H1 (cell line): ENCODE data around the gene PSPN. TPM values are rescaled to one million over a fixed set of nuclear protein-coding genes. Genes with fewer than 3 reads are reported as not detected.

Experiments
- CTCF ChIA-PET: fragments of 300-600 bp; sonication (Branson Sonifier 250); formaldehyde crosslinking; loops from one replicate; lab custom pipeline; 2021; ENCODE audit not compliant: partially characterized antibody; lab: Charles Lee
- POLR2A ChIA-PET: fragments of 300-600 bp; sonication (Branson Sonifier 250); formaldehyde crosslinking; loops from one replicate; lab custom pipeline; 2021; ENCODE audit warnings: inconsistent platforms; ENCODE audit not compliant: partially characterized antibody; lab: Charles Lee
- DNase-seq, 2 experiments: peaks; one replicate each; pipeline versions ENCODE4 v3.0.0 to v3.0.0-alpha.2; 2010 to 2022; ENCODE audit warnings: low spot score in 2 of 2, low read depth in 1 of 2, mixed read lengths in 1 of 2
- FAIRE-seq: peaks from 2 replicates; lab custom pipeline; 2011; peaks lifted over from hg19 to GRCh38; lab: Jason Lieb, UNC
- H2AFZ ChIP-seq: 2 replicates; pipeline ENCODE4 v1.8.1; 2012; ENCODE audit warnings: low read length, inconsistent platforms
- H2AK5ac ChIP-seq: 2 replicates; pipeline ENCODE4 v1.6.1; 2013; ENCODE audit warnings: low read depth, low read length
- H2BK120ac ChIP-seq: replicated peaks from 2 replicates; pipeline ENCODE3; 2013; ENCODE audit warnings: low read depth, low read length, inconsistent platforms
- H2BK12ac ChIP-seq: 2 replicates; pipeline ENCODE4 v1.6.1; 2013; ENCODE audit warnings: low read depth, low read length
- H2BK15ac ChIP-seq: 2 replicates; pipeline ENCODE4 v1.6.1; 2013; ENCODE audit warnings: low read length
- H2BK20ac ChIP-seq: 2 replicates; pipeline ENCODE4 v1.6.1; 2013; ENCODE audit warnings: low read length
- H2BK5ac ChIP-seq: 2 replicates; pipeline ENCODE4 v1.6.1; 2013; ENCODE audit warnings: low read depth, low read length
- H3K14ac ChIP-seq: 2 replicates; pipeline ENCODE4 v1.6.1; 2013; ENCODE audit warnings: inconsistent platforms; ENCODE audit not compliant: insufficient read length
- H3K18ac ChIP-seq: 2 replicates; pipeline ENCODE4 v1.6.1; 2013; ENCODE audit warnings: low read length; ENCODE audit errors: extremely low read depth
- H3K23ac ChIP-seq: 2 replicates; pipeline ENCODE4 v1.6.1; 2013; ENCODE audit warnings: inconsistent platforms; ENCODE audit not compliant: insufficient read length
- H3K23me2 ChIP-seq: 2 replicates; pipeline ENCODE4 v1.6.1; 2013; ENCODE audit warnings: low read depth, low read length
- H3K27ac ChIP-seq: 2 replicates; pipeline ENCODE4 v1.6.1; 2011; ENCODE audit warnings: low read depth, low read length, inconsistent platforms
- H3K27me3 ChIP-seq, 4 experiments: replicated peaks in 1 of 4; 1 replicate in 1 of 4; 2 replicates in 3 of 4; pipeline versions ENCODE4 v1.6.1 to v1.8.1; 2011 to 2013; ENCODE audit warnings: low read length in 3 of 4, mild to moderate bottlenecking in 3 of 4, inconsistent platforms in 2 of 4, mixed read lengths in 2 of 4, moderate library complexity in 1 of 4; ENCODE audit not compliant: control insufficient read depth in 3 of 4, insufficient read depth in 3 of 4; ENCODE audit errors: extremely low read depth in 1 of 4
- H3K36me3 ChIP-seq, 4 experiments: 2 replicates each; pipeline versions ENCODE4 v1.6.1 to v1.8.1; 2011 to 2013; ENCODE audit warnings: mild to moderate bottlenecking in 4 of 4, low read length in 3 of 4, moderate library complexity in 2 of 4, control low read depth in 1 of 4, inconsistent platforms in 1 of 4; ENCODE audit not compliant: insufficient read depth in 4 of 4, control insufficient read depth in 2 of 4
- H3K4ac ChIP-seq: replicated peaks from 2 replicates; pipeline ENCODE3; 2013; ENCODE audit warnings: low read length, low read depth, mixed read lengths, inconsistent platforms; ENCODE audit not compliant: insufficient read length
- H3K4me1 ChIP-seq, 4 experiments: replicated peaks in 1 of 4; 1 replicate in 1 of 4; 2 replicates in 3 of 4; pipeline versions ENCODE4 v1.6.1 to v1.8.1; 2011 to 2013; ENCODE audit warnings: low read length in 3 of 4, inconsistent platforms in 2 of 4, mixed read lengths in 1 of 4; ENCODE audit not compliant: insufficient read depth in 4 of 4, control insufficient read depth in 3 of 4
- H3K4me2 ChIP-seq, 2 experiments: 2 replicates each; pipeline versions ENCODE4 v1.6.1 to v1.8.1; 2011 to 2013; ENCODE audit warnings: low read depth in 2 of 2, low read length in 2 of 2, control low read depth in 1 of 2, inconsistent platforms in 1 of 2, mild to moderate bottlenecking in 1 of 2; ENCODE audit not compliant: insufficient read depth in 1 of 2
- H3K4me3 ChIP-seq, 4 experiments: fragments of 200-600, 300-600 bp in 1 of 4; sonication (generic), shearing (Covaris generic), sonication (Bioruptor Twin) in 1 of 4; 2 replicates each; pipeline versions ENCODE4 v1.5.1 to v1.8.1; 2011 to 2016; ENCODE audit warnings: low read length in 4 of 4, low read depth in 3 of 4, control low read depth in 2 of 4, inconsistent platforms in 2 of 4, mild to moderate bottlenecking in 2 of 4, mixed read lengths in 1 of 4, moderate library complexity in 1 of 4; ENCODE audit not compliant: insufficient read depth in 2 of 4; ENCODE audit errors: extremely low read depth in 1 of 4
- H3K56ac ChIP-seq: replicated peaks from 2 replicates; pipeline ENCODE3; 2013; ENCODE audit warnings: low read depth, mild to moderate bottlenecking, mixed read lengths, low read length, inconsistent platforms; ENCODE audit not compliant: insufficient read length
- H3K79me1 ChIP-seq: 2 replicates; pipeline ENCODE4 v1.6.1; 2013; ENCODE audit warnings: low read depth, low read length, control low read depth
- H3K79me2 ChIP-seq, 2 experiments: 2 replicates each; pipeline versions ENCODE4 v1.6.1 to v1.8.1; 2012 to 2013; ENCODE audit warnings: low read length in 2 of 2, mild to moderate bottlenecking in 2 of 2, inconsistent platforms in 1 of 2; ENCODE audit not compliant: insufficient read depth in 2 of 2, control insufficient read depth in 1 of 2
- H3K9ac ChIP-seq, 4 experiments: replicated peaks in 1 of 4; 1 replicate in 1 of 4; 2 replicates in 3 of 4; pipeline versions ENCODE4 v1.6.1 to v1.8.1; 2011 to 2013; ENCODE audit warnings: low read depth in 3 of 4, low read length in 3 of 4, control low read depth in 2 of 4, mild to moderate bottlenecking in 2 of 4, moderate library complexity in 2 of 4, inconsistent platforms in 1 of 4; ENCODE audit errors: extremely low read depth in 1 of 4
- H3K9me3 ChIP-seq, 2 experiments: 2 replicates each; pipeline versions ENCODE4 v1.6.1 to v1.8.1; 2012 to 2013; ENCODE audit warnings: mild to moderate bottlenecking in 2 of 2, moderate library complexity in 2 of 2, control low read depth in 1 of 2, inconsistent platforms in 1 of 2, low read depth in 1 of 2, low read length in 1 of 2, mixed read lengths in 1 of 2; ENCODE audit not compliant: insufficient read depth in 2 of 2
- H4K20me1 ChIP-seq, 2 experiments: replicated peaks in 1 of 2; 2 replicates each; pipeline versions ENCODE3 to v1.8.1; 2011 to 2013; ENCODE audit warnings: inconsistent platforms in 2 of 2, low read length in 2 of 2, mild to moderate bottlenecking in 1 of 2; ENCODE audit not compliant: insufficient read depth in 2 of 2, control insufficient read depth in 1 of 2
- H4K5ac ChIP-seq: 2 replicates; pipeline ENCODE4 v1.6.1; 2013; ENCODE audit warnings: low read length, low read depth, mixed read lengths, inconsistent platforms; ENCODE audit not compliant: insufficient read length
- H4K8ac ChIP-seq: 2 replicates; pipeline ENCODE4 v1.8.0; 2013; ENCODE audit warnings: mild to moderate bottlenecking, moderate library complexity, low read length, inconsistent platforms; ENCODE audit not compliant: insufficient read depth; ENCODE audit errors: extremely low read depth
- H4K91ac ChIP-seq: replicated peaks from 2 replicates; pipeline ENCODE3; 2013; ENCODE audit warnings: low read length, mixed read lengths, inconsistent platforms; ENCODE audit not compliant: insufficient read length
- KDM1A ChIP-seq: fragments of 200-600, 300-600 bp; sonication (generic); IDR thresholded peaks from 2 replicates; pipeline ENCODE4 v1.7.1; 2016; ENCODE audit warnings: mild to moderate bottlenecking, low read length, borderline replicate concordance
- SP2 ChIP-seq: IDR thresholded peaks from 2 replicates; pipeline ENCODE4 v1.6.1; 2012; ENCODE audit warnings: mild to moderate bottlenecking, low read length, inconsistent platforms
- WGBS, 2 experiments: shearing (Covaris generic) in 1 of 2; methylation state at CpG; one replicate each; pipeline versions ENCODE4 v1.1.6 to v1.1.7; 2013 to 2015; ENCODE audit warnings: low lambda C conversion rate in 2 of 2, mixed read lengths in 2 of 2, inconsistent platforms in 1 of 2, low coverage in 1 of 2, missing lambda C conversion rate in 1 of 2; ENCODE audit not compliant: insufficient replicate concordance in 2 of 2, insufficient coverage in 1 of 2, insufficient read length in 1 of 2; ENCODE audit errors: extremely low coverage in 1 of 2, missing lambda C conversion rate in 1 of 2; 5-methylcytosine and 5-hydroxymethylcytosine counted together
- polyA plus RNA-seq, 7 experiments: library from polyadenylated mRNA; depleted of rRNA in 3 of 7; stranded (reverse) in 5 of 7; unstranded in 2 of 7; fragments of >200 nt in 5 of 7; fragments of 200-250 nt in 2 of 7; gene quantifications; 1 replicate in 5 of 7; 2 replicates in 1 of 7; 4 replicates in 1 of 7; pipeline versions ENCODE4 v1.2.1 to v1.2.3, GENCODE V29; 2011 to 2013; ENCODE audit warnings: missing spikeins in 2 of 7, mixed read lengths in 2 of 7
- total RNA-seq: library from RNA; stranded (reverse); fragmentation: NEBNext Ultra II Directional; extraction: Animal tissue kit (Norgen Biotek cat#: 25700); gene quantifications from 2 replicates; pipeline ENCODE4 v1.2.1, GENCODE V29; 2021

PSPN gene
- total and polyA plus RNA-seq, 2 of the 8 experiments (the other 6 are each of a cell fraction or from before 2014, with no cell fraction given): 1.0 to 2.1 TPM

- Histone ChIP-seq H3K18ac (no peak overlapping the region), H2BK5ac (no peak overlapping the region), H3K14ac (no peak overlapping the region), H4K5ac (no peak overlapping the region), H4K8ac (no peak overlapping the region), H3K36me3 (peaks cover 10 to 38% (median 26%) of the 10 kb centered on the region in 4 experiments), H3K9me3 (no peaks in the 10 kb centered on the region), H3K4me2 (0 out of 4 replicates have a peak overlapping the region, but pooled peaks of 1 of the 2 experiments have one; percentile 15), H4K20me1 (peaks cover 3 to 18% of the 10 kb centered on the region in 2 experiments), H4K91ac (no peak overlapping the region), H2AK5ac (no peak overlapping the region), H3K4me3 (no peak overlapping the region), H3K79me2 (no peaks in the 10 kb centered on the region), H3K4me1 (peaks cover 0 to 12% (median 6%) of the 10 kb centered on the region in 4 experiments; a peak in 6 of 7 replicates), H2BK12ac (no peak overlapping the region; the same call in 1 of the 2 replicates), H3K23me2 (no peaks in the 10 kb centered on the region), H2BK15ac (no peak overlapping the region), H3K27me3 (no peaks in the 10 kb centered on the region), H3K23ac (no peak overlapping the region), H2BK20ac (no peak overlapping the region), H3K4ac (no peak overlapping the region), H3K9ac (no peak overlapping the region), H2AFZ (no peak overlapping the region), H2BK120ac (no peak overlapping the region), H3K27ac (peak overlapping the region; percentile 13; the same call in 1 of the 2 replicates), H3K79me1 (no peaks in the 10 kb centered on the region), H3K56ac (no peak overlapping the region)
- WGBS, 2 experiments: 79% methylated on average over 12 of the region's 12 CpGs; no CpG with 5 or more reads in 1 of the 2 experiments
- no peak for TF ChIP-seq SP2
- TF ChIP-seq KDM1A: 0 out of 2 replicates have a peak, but pooled peaks have one; percentile 15
- no peak for DNase-seq
- ChIA-PET CTCF (interaction anchor here (0.6 to 2.7 kb wide), 9 partner anchors 8 to 286 kb away, joined by 3 to 11 read pairs (median 3); partner anchors contain the start of gene PSPN), POLR2A (interaction anchor here (0.9 to 3.3 kb wide), 6 partner anchors 8 to 19 kb away, joined by 3 to 20 read pairs (median 6); partner anchors contain the start of genes GTF2F1 and KHSRP)
- no peak for FAIRE-seq
Observed at GRCh38 chr19:6412061-6412446, 36.3 kb upstream of the PSPN start.
